GM21528 (cell line): ENCODE data around the gene GATB.

Experiments used
- ATAC-seq: cut with Tn5 transposase; IDR thresholded peaks from one replicate; pipeline ENCODE4 v1.9.1; 2021; ENCODE audit warnings: mild to moderate bottlenecking, moderate library complexity; ENCODE audit not compliant: unreplicated experiment, low FRiP score

Gene GATB

GRCh38 chr4:151624626-151625565 lies 135.9 kb downstream of the GATB start:
- no peak for ATAC-seq
